CD4-positive, alpha-beta T cell treated with Interferon alpha-2 for 1 hour (primary cell): ENCODE data around the gene AKR1C1.
"Not testable (repeated sequence)": the region's sequence is repeated elsewhere in the genome, so short reads cannot be mapped to it uniquely, and the experiment has no call there.

ENCODE experiments used
- DNase-seq, 2 donors: peaks; one replicate each; pipeline ENCODE4 v3.0.0-alpha.2; 2020 to 2022

Gene AKR1C1

GRCh38 chr10:5019770-5020612 lies 56.8 kb downstream of the AKR1C1 start:
- DNase-seq: not testable (repeated sequence)

GRCh38 chr10:5021624-5022290 lies 58.5 kb downstream of the AKR1C1 start:
- not testable (repeated sequence) for DNase-seq

GRCh38 chr10:5023177-5023805 lies 60.1 kb downstream of the AKR1C1 start:
- DNase-seq: no peak

- DNase-seq: not testable (repeated sequence)
Observed at GRCh38 chr10:5025461-5025881, 62.3 kb downstream of the AKR1C1 start.

DNA sequence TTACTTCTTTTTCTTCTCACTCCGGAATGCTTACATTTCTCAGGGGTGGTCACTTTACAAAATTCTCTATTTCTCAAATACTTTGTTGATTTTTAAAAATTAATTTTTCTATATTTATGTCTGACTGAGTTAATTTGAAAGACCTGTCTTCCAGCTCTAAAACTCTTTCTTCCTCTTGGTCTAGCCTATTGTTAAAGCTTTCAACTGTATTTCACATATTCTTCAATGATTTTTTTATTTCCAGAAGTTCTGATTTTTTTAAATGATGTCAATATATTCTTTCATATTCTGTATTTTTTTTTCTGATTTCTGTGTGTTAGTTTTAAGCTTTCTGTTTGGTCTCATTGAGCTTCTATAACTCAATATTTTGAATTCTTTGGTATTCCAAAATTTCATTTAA lies 67.8 kb downstream of the AKR1C1 start:
- no peak for DNase-seq

DNA sequence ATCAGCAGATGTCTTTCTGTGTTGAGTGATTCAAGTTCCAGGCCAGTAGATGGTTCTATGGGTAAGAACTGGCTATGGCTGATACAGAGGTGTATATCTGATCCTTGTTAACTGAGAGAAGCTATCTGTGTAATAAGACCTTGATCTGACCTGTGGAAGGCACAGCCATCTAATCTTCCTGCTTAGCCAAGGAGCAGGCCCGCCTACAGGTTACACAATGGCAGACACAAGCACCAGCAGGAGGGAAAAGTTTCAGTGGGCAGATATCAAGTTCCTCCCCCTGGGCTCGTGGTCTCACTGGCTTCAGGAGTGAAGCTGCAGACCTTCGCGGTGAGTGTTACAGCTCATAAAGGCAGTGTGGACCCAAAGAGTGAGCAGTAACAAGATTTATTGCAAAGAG lies 68.4 kb downstream of the AKR1C1 start:
- not testable (repeated sequence) for DNase-seq

- DNase-seq: not testable (repeated sequence)
Observed at GRCh38 chr10:5032444-5032843, 69.2 kb downstream of the AKR1C1 start.
